ENCODE data around the gene ATE1. TPM values are rescaled to one million over a fixed set of nuclear protein-coding genes. Genes with fewer than 3 reads are reported as not detected.

Gene ATE1
- total RNA-seq, 1 experiment from 2014 or later, result 39.2 TPM

DNA sequence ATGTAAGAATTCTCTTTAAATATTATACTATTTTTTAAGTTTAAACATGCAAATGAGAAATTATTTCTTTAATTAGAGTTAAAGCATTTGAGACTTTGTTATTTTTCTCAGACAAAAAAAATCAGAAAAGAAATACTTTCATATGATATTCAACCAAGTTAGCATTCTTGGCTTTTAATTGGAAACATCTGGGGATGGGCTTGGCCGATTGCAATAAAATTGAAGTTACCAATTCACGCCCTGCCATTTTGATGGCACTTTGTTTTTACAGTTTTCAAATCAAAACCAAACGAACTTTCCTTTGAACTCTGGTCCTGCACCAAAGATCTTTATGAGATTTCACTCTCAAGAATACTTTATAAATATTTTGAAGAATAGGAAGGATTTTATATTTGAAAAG, 127.7 kb downstream of the ATE1 start:
- no TSS peak for BruUV-seq (replicated peaks)
- intact Hi-C loops (cut with micrococcal nuclease), result no loop called here
- no peaks in the 10 kb centered on the region for H3K9me3 ChIP-seq (ENCODE audit: control insufficient read depth in 1 of 2, insufficient read depth in 1 of 2, low read depth in 1 of 2, low read length in 2 of 2)
- H4K20me1 ChIP-seq (ENCODE audit: insufficient read depth), result no peaks in the 10 kb centered on the region
- no peak overlapping the region for H2AFZ ChIP-seq (ENCODE audit: low read depth, low read length, poor library complexity, severe bottlenecking)
- ATAC-seq (no peak), DNase-seq (ENCODE audit: low read depth, low spot score) (no peak)
- H3K9me2 ChIP-seq (ENCODE audit: insufficient read depth), result no peaks in the 10 kb centered on the region
- H3K27me3 ChIP-seq (ENCODE audit: insufficient read depth, low read length), result no peaks in the 10 kb centered on the region
- no peaks in the 10 kb centered on the region for H3K4me1 ChIP-seq (ENCODE audit: control insufficient read depth in 1 of 2, insufficient read depth in 2 of 2, low read length in 2 of 2)
- H3K27ac ChIP-seq (ENCODE audit: low read depth, low read length), result no peak overlapping the region
- CTCF ChIA-PET, result no interaction called here
- no peak overlapping the region for H3K9ac ChIP-seq (ENCODE audit: low read length)
- H3K4me2 ChIP-seq (ENCODE audit: low read length), result no peak overlapping the region
- TF ChIP-seq CEBPB (IDR thresholded peaks at IDR 0.05; ENCODE audit: low read depth) (no peak), ZNF274 (IDR thresholded peaks at IDR 0.05; ENCODE audit: low read depth, low read length) (no peak), SP1 (IDR thresholded peaks at IDR 0.05; ENCODE audit: low read depth) (no peak), POLR2A (IDR thresholded peaks at IDR 0.05; ENCODE audit: borderline replicate concordance, extremely low read depth, insufficient read depth, insufficient read length) (no peak), TCF7L2 (IDR thresholded peaks at IDR 0.05; ENCODE audit: borderline replicate concordance, extremely low read depth, insufficient read depth, insufficient read length) (no peak), EZH2 (IDR thresholded peaks at IDR 0.05) (no peak), SRF (IDR thresholded peaks at IDR 0.05; ENCODE audit: low read depth) (no peak), SIN3A (IDR thresholded peaks at IDR 0.05; ENCODE audit: low read depth) (no peak), ZFX (IDR thresholded peaks at IDR 0.05) (no peak), CBX3 (IDR thresholded peaks at IDR 0.05; ENCODE audit: low read depth) (no peak), RAD21 (IDR thresholded peaks at IDR 0.05; ENCODE audit: low read depth) (no peak), EGR1 (IDR thresholded peaks at IDR 0.05; ENCODE audit: low read depth) (no peak), ELF1 (IDR thresholded peaks at IDR 0.05; ENCODE audit: borderline replicate concordance, low read depth) (no peak), POLR2AphosphoS5 (IDR thresholded peaks at IDR 0.05; ENCODE audit: low read depth, low read length) (no peak)
- TF ChIP-seq, protein P1, sequence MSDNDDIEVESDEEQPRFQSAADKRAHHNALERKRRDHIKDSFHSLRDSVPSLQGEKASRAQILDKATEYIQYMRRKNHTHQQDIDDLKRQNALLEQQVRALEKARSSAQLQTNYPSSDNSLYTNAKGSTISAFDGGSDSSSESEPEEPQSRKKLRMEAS (IDR thresholded peaks at IDR 0.05), result no peak
- TF ChIP-seq, protein P2, sequence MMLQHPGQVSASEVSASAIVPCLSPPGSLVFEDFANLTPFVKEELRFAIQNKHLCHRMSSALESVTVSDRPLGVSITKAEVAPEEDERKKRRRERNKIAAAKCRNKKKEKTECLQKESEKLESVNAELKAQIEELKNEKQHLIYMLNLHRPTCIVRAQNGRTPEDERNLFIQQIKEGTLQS (IDR thresholded peaks at IDR 0.05), result no peak
- TF ChIP-seq, protein P3, sequence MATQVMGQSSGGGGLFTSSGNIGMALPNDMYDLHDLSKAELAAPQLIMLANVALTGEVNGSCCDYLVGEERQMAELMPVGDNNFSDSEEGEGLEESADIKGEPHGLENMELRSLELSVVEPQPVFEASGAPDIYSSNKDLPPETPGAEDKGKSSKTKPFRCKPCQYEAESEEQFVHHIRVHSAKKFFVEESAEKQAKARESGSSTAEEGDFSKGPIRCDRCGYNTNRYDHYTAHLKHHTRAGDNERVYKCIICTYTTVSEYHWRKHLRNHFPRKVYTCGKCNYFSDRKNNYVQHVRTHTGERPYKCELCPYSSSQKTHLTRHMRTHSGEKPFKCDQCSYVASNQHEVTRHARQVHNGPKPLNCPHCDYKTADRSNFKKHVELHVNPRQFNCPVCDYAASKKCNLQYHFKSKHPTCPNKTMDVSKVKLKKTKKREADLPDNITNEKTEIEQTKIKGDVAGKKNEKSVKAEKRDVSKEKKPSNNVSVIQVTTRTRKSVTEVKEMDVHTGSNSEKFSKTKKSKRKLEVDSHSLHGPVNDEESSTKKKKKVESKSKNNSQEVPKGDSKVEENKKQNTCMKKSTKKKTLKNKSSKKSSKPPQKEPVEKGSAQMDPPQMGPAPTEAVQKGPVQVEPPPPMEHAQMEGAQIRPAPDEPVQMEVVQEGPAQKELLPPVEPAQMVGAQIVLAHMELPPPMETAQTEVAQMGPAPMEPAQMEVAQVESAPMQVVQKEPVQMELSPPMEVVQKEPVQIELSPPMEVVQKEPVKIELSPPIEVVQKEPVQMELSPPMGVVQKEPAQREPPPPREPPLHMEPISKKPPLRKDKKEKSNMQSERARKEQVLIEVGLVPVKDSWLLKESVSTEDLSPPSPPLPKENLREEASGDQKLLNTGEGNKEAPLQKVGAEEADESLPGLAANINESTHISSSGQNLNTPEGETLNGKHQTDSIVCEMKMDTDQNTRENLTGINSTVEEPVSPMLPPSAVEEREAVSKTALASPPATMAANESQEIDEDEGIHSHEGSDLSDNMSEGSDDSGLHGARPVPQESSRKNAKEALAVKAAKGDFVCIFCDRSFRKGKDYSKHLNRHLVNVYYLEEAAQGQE (IDR thresholded peaks at IDR 0.05; ENCODE audit: low read depth), result no peak
- TF ChIP-seq, protein P4, sequence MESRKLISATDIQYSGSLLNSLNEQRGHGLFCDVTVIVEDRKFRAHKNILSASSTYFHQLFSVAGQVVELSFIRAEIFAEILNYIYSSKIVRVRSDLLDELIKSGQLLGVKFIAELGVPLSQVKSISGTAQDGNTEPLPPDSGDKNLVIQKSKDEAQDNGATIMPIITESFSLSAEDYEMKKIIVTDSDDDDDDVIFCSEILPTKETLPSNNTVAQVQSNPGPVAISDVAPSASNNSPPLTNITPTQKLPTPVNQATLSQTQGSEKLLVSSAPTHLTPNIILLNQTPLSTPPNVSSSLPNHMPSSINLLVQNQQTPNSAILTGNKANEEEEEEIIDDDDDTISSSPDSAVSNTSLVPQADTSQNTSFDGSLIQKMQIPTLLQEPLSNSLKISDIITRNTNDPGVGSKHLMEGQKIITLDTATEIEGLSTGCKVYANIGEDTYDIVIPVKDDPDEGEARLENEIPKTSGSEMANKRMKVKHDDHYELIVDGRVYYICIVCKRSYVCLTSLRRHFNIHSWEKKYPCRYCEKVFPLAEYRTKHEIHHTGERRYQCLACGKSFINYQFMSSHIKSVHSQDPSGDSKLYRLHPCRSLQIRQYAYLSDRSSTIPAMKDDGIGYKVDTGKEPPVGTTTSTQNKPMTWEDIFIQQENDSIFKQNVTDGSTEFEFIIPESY (IDR thresholded peaks at IDR 0.05; ENCODE audit: extremely low read depth, insufficient replicate concordance, low read length), result no peak
- no peak overlapping the region for H3K4me3 ChIP-seq (replicated peaks in 1 of 2; ENCODE audit: low read depth in 1 of 2, low read length in 2 of 2)
- POLR2A ChIA-PET, result no interaction called here
- H3K36me3 ChIP-seq (ENCODE audit: control insufficient read depth in 1 of 2, insufficient read depth in 2 of 2, low read length in 2 of 2), result no peaks in the 10 kb centered on the region
- RAD21 ChIA-PET (ENCODE audit: low non-redundant PET in 1 of 2, low total read pairs in 2 of 2, uncharacterized antibody in 2 of 2, unreplicated experiment in 2 of 2), result no interaction called here
- no peaks in the 10 kb centered on the region for H3K79me2 ChIP-seq (ENCODE audit: insufficient read depth, low read length)

Measured in HCT116 (cell line).